Measurements from ENCODE around the gene STK4.

Gene STK4

GRCh38 chr20:45117581-45117980, 151.3 kb downstream of the STK4 start:
- no peak for DNase-seq

DNA sequence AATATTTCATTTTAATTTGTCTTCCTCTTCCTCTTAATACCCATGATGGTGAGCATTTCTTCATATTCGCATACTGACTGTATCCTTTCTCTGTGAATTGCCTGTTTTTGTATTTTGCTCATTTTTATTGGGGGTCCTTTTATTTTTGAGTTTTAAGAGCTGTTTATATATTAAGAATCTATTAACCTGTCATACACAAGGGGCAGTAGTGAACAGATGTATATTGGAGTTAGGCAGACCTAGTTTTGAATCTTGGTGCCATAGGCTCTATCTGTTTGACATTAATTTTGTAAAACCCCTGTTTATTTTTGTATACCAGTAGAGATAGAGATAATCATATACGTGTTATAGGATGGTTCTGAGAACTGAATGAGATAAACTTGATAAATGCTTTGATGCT, 151.7 kb downstream of the STK4 start:
- no peak for DNase-seq

- no peak for DNase-seq
These were observed 153.4 kb downstream of the STK4 start for GRCh38 chr20:45119556-45120266.

- no peak for DNase-seq
These were observed 155.1 kb downstream of the STK4 start for GRCh38 chr20:45121388-45121787.

- no peak for DNase-seq
These were observed 158.1 kb downstream of the STK4 start, which contains the start of gene WFDC12 for GRCh38 chr20:45124365-45124764. WFDC12 (minus strand) TSS chr20:45124465; CDS start chr20:45124447, 18 bp downstream.

DNA sequence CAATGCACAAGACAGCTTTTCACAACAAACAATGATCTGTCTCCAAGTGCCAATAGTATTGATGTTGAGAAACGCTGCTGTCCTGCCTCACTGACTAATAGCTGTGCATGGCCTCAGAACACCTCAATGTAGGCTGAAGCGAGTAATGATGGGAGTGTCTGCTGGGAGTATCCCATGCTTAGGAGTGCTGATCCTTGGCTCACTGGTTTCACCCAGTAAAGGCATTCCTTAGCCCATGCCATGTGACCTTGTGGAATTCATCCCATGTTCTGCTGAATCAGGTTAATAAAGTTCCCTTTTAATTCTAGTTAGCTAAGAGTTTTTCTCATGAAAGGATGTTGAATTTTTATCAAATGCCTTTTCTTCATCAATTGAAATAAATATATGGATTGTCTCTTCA, 161.8 kb downstream of the STK4 start:
- DNase-seq: no peak

Data from activated CD4-positive, alpha-beta T cell treated with anti-CD3 and anti-CD28 coated beads for 48 hours (primary cell).